GM21786 (cell line): Measurements from ENCODE around the gene SOX3.

ENCODE experiments used
- ATAC-seq: cut with Tn5 transposase; IDR thresholded peaks from one replicate; pipeline ENCODE4 v1.9.1; 2021; ENCODE audit not compliant: unreplicated experiment

SOX3 gene

DNA sequence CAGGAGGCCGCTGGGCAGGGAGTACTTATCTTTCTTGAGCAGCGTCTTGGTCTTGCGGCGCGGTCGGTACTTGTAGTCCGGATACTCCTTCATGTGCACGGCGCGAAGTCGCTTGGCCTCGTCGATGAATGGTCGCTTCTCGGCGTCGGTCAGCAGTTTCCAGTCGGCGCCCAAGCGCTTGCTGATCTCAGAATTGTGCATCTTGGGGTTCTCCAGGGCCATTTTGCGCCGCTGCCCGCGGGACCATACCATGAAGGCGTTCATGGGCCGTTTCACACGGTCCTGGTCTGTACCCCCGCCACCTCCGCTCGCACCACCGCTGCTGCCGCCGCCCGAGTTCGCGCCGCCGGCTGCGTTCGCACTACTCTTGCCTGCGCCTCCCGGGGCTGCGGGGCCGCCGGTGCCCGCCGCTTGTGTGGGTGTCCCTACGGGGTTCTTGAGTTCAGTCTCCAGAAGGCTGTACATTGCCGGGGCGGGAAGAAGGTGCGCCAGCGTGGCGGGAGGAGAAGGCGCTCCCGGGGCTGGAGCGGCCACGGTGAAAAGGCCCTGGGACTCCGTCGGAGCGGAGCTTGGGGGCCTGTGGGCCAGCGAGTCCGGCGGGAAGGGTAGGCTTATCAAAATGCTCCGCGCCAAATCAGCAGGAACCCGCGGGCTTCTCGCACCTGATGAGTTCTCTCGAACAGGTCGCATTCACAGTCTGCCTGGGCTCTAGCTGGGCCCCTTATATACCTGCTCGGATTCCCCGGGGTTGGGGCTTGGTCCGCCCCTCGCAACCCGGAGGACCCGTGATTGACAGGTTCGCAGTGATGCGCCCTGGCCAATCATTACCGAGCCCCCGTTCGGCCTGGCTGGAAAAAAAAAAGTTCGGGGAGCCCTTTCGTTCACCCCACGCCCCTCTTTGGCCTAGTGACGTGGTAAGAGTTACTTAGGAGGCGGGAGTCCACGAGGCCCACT, at the start of gene SOX3:
TSS of gene SOX3 (minus strand) at position 699 of the 954 bp plus-strand sequence. CDS start at position 690, 9 bp downstream.
- ATAC-seq, result no peak

DNA sequence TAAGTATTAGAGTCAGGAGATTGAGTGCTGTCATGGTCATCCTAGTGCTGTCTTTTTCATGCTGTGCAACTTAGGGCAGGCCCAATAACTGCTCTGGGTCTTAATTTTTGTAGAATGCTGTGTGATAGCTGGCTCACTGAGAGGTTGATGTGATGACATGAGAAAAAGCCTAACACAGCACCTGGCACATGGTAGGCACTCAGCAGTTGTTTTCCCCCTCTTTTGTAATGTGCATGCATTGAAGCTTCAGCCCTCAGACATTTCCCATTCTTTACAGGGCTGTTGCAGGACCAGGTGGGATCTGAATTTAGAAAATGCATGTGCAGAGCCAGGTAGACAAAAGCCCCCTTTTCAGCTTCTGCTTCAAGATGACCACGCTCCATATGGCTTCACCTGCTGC, 44.1 kb upstream of the SOX3 start:
- ATAC-seq, result no peak

- no peak for ATAC-seq
These were observed 21.3 kb upstream of the SOX3 start for GRCh38 chrX:140526171-140526570.

DNA sequence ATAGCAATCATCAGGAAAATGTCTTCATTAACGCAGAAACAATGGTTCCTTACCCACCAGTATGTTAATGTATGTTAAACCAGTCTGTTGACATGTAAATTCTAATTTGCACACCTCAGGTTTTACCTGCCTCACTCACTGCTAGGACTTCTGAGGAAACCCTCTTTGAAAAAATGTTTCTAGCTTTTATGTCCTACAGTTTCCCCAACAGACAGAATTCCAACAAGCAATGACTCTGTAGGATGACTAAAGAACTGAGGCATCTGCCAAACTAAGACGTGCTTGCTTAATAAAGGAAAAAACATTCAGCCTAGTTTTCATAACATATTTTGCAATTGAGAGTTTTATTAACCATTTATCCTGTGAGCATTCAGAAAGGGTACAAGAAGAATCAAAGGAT, 20.6 kb upstream of the SOX3 start:
- no peak for ATAC-seq

GRCh38 chrX:140524556-140524955, 19.7 kb upstream of the SOX3 start:
- no peak for ATAC-seq

DNA sequence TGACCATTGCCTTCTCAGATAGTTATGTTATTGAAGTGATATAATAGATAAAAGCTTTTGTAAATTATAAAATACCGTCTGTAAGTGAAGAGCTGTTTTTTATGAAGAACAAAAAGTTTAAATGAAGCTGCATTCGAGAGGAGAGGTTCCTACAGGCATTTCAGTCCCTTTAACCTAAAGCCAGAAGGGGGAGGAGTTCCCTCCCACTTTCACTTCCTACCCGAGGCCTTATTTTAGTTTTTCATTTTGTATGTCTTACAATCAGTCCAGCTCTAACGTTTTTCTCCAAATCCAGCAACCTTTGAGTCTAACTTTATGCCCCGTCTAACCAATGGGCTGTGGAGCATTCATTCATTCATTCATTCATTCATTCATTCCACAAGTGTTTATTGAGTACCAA, 16.5 kb upstream of the SOX3 start:
- ATAC-seq, result no peak

DNA sequence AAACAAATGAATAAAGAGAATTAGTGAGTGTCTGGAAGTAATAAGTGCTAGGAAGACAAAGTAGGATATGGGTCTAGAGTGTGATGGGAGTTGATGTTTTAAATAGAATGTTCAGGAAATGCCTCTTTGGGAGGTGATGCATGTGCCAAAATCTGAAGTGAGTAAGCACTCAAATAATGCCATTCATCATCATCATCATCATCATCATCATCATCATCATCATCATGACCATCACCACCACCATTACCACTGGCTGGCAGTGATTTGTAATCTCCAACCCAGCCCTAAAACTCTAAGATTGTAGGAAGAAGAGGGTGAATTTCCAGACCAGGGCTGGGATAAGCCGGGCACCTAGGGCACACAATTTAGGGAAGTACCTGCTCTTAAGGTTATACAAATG, 9.7 kb upstream of the SOX3 start:
- ATAC-seq, result no peak

DNA sequence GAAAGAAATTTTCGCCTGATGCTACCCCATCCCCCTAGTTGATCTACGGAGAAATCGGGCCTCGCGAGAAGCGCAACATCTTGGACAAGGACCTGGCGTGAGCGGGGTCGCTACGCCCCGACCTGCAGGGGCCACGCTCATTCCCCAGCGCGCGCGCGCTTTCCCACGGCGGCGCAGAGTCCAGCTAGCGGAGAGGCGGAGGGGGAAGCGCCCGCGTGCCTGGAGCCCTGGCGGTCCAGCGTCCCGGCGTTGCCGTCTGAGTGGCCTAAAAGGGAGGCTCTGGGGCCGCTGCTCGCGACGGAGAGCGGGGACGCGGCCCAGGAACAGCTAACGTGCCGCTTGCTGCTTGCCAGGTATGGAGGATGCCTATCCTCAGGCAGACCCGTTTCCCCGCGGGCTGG, 6.0 kb upstream of the SOX3 start:
- ATAC-seq, result no peak

DNA sequence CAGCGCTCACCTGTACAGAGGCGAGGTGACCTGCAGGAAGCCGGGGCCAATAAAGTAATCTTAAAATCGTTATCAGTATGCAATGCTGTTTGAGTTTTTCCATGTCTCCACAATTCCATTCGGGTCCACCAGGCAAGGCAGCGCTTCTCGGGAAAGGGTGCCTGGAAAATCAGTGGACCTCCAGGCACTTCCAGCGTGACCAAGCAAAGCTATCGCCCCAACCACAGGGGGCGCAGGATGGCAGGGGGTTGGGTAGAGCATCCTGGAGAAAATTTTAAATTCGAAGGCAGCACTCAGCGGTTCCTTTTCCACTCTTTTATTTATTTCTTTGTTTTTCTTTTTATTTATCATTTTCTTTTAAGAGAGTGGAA, 5.4 kb upstream of the SOX3 start:
- no peak for ATAC-seq

DNA sequence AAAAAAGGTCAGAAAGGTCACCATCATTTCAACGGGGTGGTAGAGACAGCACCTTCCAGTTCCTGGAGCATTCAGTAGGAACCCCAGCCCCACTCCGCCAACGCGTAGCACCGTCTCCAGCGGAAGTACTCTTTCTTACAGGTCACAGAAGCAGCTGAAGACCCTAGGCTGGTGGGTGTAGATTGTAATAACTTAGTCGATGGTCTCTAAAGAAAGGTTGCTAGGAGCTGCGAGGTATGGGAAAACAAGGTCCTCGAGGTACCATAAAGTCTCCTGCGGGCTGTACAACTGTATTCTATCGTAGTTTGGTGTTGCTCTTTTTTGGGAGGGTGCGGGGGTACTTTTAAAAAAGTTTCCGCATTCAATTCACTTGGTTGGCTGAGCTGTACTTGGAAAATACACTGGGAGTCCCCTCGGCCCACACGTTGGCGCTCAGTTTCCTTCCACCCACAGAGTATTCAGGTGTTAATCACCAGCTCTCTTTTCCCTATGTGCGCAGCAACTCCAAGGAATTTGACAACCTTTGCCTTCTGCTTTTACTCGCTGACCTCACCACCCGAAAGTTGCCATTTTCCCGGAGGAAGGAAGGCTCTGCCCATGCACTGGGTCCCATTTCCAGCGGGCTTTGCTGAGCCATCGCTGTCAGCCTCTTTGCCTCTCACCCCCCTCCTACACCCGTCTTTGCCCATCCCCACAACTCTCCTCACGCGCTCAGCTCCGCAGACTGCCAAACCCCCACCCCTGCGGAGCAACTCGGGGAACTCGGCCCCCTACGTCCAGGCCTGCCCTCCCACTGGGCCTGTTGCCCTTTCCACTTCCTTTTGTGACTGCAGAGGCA, 4.8 kb upstream of the SOX3 start:
- ATAC-seq, result no peak

GRCh38 chrX:140508958-140509357, 4.1 kb upstream of the SOX3 start:
- ATAC-seq, result no peak

DNA sequence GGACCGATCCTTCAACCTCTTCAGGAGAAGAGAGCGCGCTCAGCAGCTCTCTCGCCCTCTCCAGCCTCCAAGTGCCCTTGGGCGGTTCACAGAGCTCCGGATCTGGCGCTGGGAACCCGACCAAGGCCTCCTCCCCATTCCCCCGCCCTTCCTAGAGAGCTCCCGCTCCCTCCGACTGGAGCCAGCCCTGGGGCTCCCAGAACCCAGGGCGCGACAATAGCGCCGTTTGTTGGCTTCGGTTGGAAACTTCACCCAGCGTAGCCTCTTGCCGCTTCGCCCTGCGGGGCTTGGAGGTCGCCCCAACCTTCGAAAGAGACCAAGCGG, 3.1 kb upstream of the SOX3 start:
- no peak for ATAC-seq

DNA sequence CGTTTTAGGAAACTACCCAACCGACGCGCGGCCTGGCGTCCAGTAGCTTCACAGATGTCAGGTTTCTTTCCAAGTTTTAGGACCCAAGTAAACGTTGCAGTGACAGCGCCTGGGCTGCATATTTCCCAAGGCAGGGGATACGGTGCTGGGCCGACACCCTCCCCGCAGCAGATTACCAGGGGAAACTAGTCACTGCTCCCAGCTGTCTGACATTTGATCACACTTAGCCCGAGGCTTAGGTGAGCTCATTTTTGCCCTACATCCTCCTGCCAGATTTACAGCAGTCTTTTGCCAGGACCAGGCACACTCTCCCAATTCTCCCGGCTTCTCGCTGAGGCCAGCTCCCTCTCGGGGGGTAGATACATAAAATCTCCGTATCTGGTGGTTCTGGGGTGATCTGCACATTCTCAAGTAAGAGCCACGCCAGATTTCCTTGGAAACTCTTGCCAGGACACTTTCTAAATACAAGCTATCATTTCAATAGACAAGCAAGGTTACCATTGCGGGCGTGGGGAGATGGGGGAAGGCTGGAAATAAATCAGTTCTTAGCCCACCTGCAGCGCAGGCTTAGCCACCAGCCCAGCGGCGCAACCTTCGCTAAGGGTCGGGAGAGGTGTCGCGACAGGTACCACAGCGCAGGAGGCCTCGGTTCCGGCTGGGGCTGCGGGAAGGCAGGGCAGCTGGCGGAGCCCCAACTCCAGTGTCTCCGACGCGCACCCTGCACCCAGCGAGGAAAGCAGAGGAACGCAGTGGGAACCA, 2.5 kb upstream of the SOX3 start:
- ATAC-seq, result no peak

DNA sequence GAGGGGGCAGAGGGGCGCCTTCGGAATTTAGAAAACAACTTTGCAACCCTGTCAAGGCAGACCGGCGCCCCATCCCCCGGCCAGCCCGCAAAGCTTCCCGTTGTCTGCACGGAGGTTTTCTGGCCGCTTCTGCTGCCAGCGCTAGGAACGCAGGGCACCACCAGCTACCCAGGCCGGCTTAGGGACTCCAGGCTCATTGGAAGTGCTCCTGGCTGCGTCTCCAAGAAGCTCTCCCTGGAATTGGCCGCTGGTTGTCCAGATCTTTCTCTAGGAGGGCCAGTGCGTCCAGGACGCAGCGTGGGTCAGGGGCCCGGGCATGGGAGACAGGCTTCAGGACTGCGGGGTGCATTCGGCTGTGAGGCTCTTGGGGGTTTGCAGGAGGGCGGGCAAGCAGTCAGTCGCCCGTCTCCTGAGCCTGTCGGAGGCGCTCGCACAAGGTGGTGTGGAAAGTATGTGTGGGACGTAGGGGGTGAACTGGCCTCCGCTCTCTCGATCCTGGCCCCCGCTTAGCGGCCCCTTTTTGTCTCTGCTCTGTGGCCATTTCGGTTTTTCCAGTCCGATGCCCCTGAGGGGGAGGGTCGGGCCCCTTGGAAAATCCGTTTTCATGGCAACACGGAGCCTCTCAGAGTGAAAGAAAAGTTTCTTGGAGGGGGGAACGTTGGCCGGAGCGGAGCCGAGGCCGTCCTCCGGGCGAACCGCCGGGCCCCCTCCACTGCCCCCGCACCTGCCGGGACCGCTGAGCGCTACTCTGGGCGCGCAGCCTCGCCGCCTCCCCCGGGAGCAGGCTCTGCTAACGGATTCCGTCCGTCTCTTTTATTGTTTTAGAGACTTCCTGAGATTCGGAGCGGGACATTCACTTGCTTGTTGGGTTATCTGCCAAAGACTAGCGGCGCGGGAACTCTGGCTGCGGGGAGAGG, 810 bp upstream of the SOX3 start:
- ATAC-seq, result no peak

DNA sequence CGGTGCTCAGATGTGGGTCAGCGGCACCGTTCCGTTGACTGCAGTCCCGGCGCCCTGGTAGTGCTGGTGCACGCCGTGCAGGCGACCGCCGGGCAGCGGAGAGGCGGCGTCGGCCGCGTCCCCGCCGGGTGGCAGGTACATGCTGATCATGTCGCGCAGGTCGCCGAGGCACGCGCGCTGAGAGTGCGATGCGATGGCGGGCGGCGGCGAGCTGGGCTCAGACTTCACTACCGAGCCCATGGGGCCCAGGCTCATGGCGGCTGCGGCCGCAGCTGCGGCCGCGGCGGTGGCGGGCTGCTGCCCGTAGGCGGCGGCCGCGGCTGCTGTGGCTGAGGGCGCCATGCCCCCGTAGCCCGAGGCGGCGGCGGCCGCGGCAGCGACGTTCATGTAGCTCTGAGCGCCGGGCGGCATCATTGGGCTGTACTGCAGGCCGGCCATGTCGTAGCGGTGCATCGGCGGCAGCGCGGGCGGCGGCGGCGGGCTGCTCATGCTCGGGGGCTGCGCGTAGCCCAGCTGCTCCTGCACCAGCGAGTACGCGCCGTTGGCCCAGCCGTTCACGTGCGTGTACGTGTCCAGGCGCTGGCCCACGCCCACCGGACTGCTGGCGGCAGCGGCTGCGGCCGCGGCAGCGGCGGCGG, 1.0 kb downstream of the SOX3 start:
- ATAC-seq, result no peak

- no peak for ATAC-seq
These were observed 1.6 kb downstream of the SOX3 start for GRCh38 chrX:140503238-140503601.

DNA sequence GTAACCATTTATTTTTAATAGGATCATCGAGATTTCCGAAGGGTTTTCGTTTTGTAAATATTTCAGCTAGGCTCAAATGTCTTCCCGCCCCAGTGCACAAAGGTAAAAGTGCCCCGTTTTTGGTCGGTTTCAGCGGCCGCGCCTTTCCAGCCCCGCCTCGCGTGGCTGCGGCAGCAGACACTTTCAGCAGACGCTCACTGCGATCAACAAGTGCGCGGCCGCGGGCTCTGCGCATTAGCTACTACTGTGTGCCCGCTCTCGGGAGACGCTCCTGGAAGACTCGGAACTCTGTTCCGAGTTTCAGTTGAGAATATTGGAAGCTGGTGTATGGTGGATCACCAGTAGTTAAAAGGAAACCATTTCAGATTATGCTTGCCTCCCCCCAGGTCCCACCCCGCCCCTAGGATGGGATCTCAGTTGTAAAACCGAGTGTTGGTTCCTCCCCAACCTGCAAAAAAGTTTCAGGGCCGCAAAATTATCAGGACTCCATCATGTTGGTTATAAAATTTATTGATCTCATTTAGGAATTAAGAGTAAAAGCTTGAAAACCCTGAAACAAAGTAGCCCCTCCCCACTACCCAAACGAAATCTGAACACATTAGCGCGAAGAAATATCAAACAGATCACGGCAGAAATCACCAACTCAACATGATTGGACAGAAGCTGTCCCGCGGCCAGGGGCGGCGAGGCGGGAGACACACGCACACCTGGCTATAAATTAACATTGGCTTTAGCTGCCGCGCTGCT, 2.2 kb downstream of the SOX3 start:
- no peak for ATAC-seq

DNA sequence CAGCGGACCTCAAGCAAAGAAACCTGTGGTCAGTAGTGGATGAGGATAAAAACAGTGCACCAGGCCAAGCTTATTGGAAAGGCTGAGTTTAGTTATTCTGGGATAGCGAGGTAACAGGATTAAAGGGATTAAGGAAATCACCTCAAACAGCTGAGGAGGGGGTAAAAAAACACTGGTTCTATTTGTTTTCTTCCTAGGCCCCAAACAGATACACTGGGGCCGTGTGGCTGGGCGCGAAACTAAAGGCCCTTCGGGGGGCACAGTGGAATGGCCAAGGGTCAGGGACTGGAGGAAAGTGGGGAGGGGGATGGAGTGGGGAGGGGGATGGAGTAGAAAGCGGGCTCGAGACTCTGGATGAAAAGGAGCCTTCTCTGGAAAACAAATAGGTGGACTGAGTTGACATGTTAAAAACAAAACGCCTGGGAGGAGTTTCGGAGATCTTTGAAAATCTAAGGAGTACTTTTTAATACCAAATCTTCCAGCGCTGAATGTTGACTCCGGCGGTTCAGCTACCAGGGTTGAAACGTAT, 2.9 kb downstream of the SOX3 start:
- no peak for ATAC-seq

GRCh38 chrX:140501321-140501720, 3.5 kb downstream of the SOX3 start:
- ATAC-seq, result no peak
